ENCODE measurements around the gene ZBTB34.
A peak's percentile ranks its signal among the peaks of the same experiment; 100 is the strongest.

Gene ZBTB34

DNA sequence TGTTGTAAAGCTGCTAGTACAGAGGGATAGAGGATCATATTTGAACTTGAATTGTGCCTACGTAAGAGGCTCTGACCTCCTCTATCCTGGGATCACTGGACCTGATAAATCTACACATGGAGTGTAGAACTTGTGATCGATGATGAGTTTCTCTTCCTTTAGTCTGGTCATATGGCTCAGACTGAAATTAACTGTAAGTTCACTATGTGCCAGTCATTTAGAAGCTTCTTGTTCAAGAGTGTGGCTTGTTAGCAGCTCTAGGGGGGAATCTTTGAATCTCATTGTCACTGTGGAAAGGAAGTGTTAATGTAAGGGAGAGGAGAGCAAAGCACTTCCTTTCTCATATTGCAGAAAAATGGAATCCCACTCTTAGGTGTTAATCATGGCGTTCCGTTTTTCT lies 12.1 kb downstream of the ZBTB34 start:
- H3K36me3 ChIP-seq: peaks cover 17% of the 10 kb centered on the region
- H3K4me1 ChIP-seq (ENCODE audit: control insufficient read depth in 1 of 2, insufficient read depth in 1 of 2, low read depth in 1 of 2, low read length in 1 of 2): peaks cover 0 to 8% of the 10 kb centered on the region in 2 experiments
- H3K9me3 ChIP-seq: no peaks in the 10 kb centered on the region
- TF ChIP-seq, protein P1, sequence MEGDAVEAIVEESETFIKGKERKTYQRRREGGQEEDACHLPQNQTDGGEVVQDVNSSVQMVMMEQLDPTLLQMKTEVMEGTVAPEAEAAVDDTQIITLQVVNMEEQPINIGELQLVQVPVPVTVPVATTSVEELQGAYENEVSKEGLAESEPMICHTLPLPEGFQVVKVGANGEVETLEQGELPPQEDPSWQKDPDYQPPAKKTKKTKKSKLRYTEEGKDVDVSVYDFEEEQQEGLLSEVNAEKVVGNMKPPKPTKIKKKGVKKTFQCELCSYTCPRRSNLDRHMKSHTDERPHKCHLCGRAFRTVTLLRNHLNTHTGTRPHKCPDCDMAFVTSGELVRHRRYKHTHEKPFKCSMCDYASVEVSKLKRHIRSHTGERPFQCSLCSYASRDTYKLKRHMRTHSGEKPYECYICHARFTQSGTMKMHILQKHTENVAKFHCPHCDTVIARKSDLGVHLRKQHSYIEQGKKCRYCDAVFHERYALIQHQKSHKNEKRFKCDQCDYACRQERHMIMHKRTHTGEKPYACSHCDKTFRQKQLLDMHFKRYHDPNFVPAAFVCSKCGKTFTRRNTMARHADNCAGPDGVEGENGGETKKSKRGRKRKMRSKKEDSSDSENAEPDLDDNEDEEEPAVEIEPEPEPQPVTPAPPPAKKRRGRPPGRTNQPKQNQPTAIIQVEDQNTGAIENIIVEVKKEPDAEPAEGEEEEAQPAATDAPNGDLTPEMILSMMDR (IDR thresholded peaks at IDR 0.05): no peak
- no peak overlapping the region for H3K4me3 ChIP-seq (ENCODE audit: low read depth in 1 of 2, low read length in 1 of 2)
- H3K27me3 ChIP-seq: no peaks in the 10 kb centered on the region
- peak overlapping the region; percentile 54 for H3K27ac ChIP-seq

DNA sequence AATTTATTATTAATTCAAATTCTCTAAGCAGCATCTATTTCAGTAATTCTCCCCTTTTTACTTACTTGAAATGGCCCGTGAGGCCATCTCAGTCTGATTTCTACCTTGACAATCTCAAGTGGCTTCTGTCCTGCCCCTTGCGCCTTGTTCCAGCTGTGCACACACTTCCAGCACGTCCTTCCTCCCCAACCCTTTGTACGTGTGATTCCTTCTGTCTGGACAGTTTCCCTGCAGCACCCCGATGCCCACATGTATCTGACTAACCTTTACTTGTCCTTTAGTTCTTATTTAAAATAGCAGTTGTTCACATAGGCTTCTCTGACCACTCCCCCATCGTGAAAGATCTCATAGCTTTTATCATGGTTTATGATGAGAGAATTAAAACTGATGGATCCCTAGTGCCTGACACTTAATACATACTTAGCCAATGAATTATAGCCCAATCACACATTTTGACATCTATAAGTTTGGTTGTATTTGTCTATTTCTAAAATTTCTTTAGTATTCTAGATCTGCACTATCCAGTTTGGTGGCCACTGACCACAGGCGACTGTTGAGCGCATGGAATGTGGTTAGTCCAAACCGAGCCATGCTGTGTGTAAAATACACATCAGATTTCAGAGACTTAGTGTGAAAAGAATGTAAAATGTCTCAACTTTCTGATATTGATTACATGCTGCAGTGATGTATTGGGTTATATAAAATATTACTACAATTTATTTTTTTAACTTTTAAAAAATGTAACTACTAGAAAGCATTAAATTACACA lies 14.3 kb downstream of the ZBTB34 start:
- Histone ChIP-seq H3K4me1 (ENCODE audit: control insufficient read depth in 1 of 2, insufficient read depth in 1 of 2, low read depth in 1 of 2, low read length in 1 of 2) (peaks cover 0 to 5% of the 10 kb centered on the region in 2 experiments), H3K36me3 (peaks cover 21% of the 10 kb centered on the region), H3K4me3 (ENCODE audit: low read depth in 1 of 2, low read length in 1 of 2) (no peak overlapping the region), H3K27me3 (no peaks in the 10 kb centered on the region), H3K27ac (peak overlapping the region; percentile 6), H3K9me3 (no peaks in the 10 kb centered on the region)
- TF ChIP-seq, protein P1 (IDR thresholded peaks at IDR 0.05): no peak

DNA sequence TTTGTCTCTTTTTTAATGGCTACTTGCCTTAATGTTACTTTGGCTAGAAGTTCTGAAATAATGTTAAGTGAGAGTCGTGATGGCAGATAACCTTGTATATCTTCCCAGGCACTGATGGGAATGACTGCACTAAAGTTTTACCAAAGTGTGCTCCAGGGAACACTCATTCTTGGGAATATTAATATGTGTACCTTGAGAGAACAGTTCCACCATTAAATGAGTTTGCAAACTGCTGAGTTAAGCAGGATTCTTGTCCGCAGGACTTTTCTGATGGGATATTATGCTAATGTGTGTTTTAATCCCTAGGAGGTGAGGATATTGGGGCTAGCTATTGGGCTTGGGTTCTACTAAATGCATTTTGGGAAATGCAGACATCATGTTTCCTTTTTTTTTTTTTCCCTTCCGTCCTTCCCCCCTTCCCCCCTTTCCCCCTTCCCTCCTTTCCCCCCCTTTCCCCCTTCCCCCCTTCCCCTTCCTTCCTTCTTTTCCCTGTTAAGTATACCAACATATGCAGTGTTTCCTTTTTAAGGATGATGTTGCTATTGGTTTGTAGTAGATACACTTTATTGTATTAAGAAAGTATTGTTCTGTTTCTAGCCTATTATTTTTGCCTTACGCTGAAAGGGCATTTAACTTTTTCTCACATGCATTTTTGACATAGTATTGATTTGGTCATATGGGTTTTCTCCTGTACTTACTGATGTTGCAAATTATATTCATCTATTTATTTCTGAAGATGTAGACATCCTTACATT lies 15.5 kb downstream of the ZBTB34 start:
- Histone ChIP-seq H3K4me3 (ENCODE audit: low read depth in 1 of 2, low read length in 1 of 2) (no peak overlapping the region), H3K27ac (peak overlapping the region; percentile 63)

DNA sequence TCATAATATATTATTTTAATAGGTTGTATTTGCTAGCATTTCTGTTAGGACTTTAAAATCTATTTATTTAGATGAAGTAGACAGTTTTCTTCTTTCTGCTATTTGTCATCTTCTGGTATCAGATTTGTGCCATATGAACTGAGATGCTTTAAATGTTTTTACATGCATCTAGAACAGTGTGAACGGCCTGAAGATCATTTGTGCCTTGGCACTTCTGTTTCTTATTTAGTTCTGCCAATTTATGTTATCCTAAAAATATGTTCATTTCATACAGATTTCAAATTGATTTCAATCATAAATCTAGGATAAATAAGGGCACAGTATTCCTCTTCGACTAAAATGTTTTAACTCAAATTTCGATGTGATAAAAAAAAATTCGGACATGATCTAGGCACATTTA lies 16.1 kb downstream of the ZBTB34 start:
- peak overlapping the region; percentile 63 for H3K27ac ChIP-seq
- H3K4me3 ChIP-seq (ENCODE audit: low read depth in 1 of 2, low read length in 1 of 2): no peak overlapping the region
- TF ChIP-seq, protein P1 (IDR thresholded peaks at IDR 0.05): no peak
- peaks cover 39% of the 10 kb centered on the region for H3K36me3 ChIP-seq
- H3K9me3 ChIP-seq: no peaks in the 10 kb centered on the region
- H3K27me3 ChIP-seq: no peaks in the 10 kb centered on the region
- peaks cover 0 to 5% of the 10 kb centered on the region in 2 experiments for H3K4me1 ChIP-seq (ENCODE audit: control insufficient read depth in 1 of 2, insufficient read depth in 1 of 2, low read depth in 1 of 2, low read length in 1 of 2)

More for the DNA sequence above, 15.5 kb downstream of the ZBTB34 start:
- peaks cover 0 to 5% of the 10 kb centered on the region in 2 experiments for H3K4me1 ChIP-seq (ENCODE audit: control insufficient read depth in 1 of 2, insufficient read depth in 1 of 2, low read depth in 1 of 2, low read length in 1 of 2)
- TF ChIP-seq, protein P1 (IDR thresholded peaks at IDR 0.05): no peak
- peaks cover 33% of the 10 kb centered on the region for H3K36me3 ChIP-seq
- H3K9me3 ChIP-seq: no peaks in the 10 kb centered on the region
- H3K27me3 ChIP-seq: no peaks in the 10 kb centered on the region

DNA sequence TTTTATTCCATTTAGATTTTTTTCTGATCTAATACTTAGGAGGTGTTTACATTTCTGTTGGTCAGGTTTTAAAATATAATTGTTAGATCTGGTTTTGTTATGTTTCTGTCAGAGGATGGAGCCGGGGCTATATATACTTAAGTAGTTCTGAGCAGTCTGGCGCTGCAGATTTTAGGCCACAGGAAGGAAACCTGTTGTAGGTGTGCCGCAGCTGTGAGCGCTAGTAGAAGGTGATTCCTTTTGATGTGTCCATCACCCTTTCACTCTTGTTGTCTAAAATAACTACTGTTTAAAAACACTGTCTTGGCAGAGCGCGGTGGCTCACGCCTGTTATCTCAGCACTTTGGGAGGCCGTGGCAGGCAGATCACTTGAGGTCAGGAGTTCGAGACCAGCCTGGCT lies 17.0 kb downstream of the ZBTB34 start:
- TF ChIP-seq, protein P1 (IDR thresholded peaks at IDR 0.05): no peak
- peaks cover 48% of the 10 kb centered on the region for H3K36me3 ChIP-seq
- H3K27me3 ChIP-seq: no peaks in the 10 kb centered on the region
- peaks cover 0 to 5% of the 10 kb centered on the region in 2 experiments for H3K4me1 ChIP-seq (ENCODE audit: control insufficient read depth in 1 of 2, insufficient read depth in 1 of 2, low read depth in 1 of 2, low read length in 1 of 2)
- H3K27ac ChIP-seq: peak overlapping the region; percentile 63
- no peak overlapping the region for H3K4me3 ChIP-seq (ENCODE audit: low read depth in 1 of 2, low read length in 1 of 2)
- no peaks in the 10 kb centered on the region for H3K9me3 ChIP-seq

Data from neutrophil (primary cell).